GM12864 (cell line): ENCODE results near the gene EPHB4.
"Not testable (repeated sequence)": the region's sequence is repeated elsewhere in the genome, so short reads cannot be mapped to it uniquely, and the experiment has no call there.

Source experiments
- DNase-seq: peaks from one replicate; pipeline ENCODE4 v3.0.0-alpha.2; 2011; ENCODE audit warnings: low read depth
- H3K4me3 ChIP-seq: 2 replicates; pipeline ENCODE4 v1.5.1; 2011; ENCODE audit warnings: mild to moderate bottlenecking, low read depth, low read length, control low read depth
- CTCF ChIP-seq: IDR thresholded peaks from 2 replicates; pipeline ENCODE4 v1.5.1; 2011; ENCODE audit warnings: low read depth, mild to moderate bottlenecking, moderate library complexity, low read length, control low read depth, inconsistent platforms; ENCODE audit errors: missing control alignments

Gene EPHB4

GRCh38 chr7:100818825-100819224, 8.5 kb downstream of the EPHB4 start:
- no peak for TF ChIP-seq CTCF
- no peak for DNase-seq
- no peak overlapping the region for H3K4me3 ChIP-seq

- no peak overlapping the region for H3K4me3 ChIP-seq
- DNase-seq, result no peak
- no peak for TF ChIP-seq CTCF
Observed at GRCh38 chr7:100818366-100818765, 9.0 kb downstream of the EPHB4 start.

- no peak for DNase-seq
- no peak overlapping the region for H3K4me3 ChIP-seq
- TF ChIP-seq CTCF, result no peak
Observed at GRCh38 chr7:100817097-100817496, 10.2 kb downstream of the EPHB4 start.

- H3K4me3 ChIP-seq, DNase-seq: not testable (repeated sequence)
Observed at GRCh38 chr7:100816515-100816914, 10.8 kb downstream of the EPHB4 start.

- TF ChIP-seq CTCF, result no peak
- no peak for DNase-seq
Observed at GRCh38 chr7:100812729-100813128, 14.6 kb downstream of the EPHB4 start.

GRCh38 chr7:100811480-100811879, 15.8 kb downstream of the EPHB4 start:
- no peak for DNase-seq
- no peak overlapping the region for H3K4me3 ChIP-seq
- no peak for TF ChIP-seq CTCF

More at GRCh38 chr7:100812729-100813128, 14.6 kb downstream of the EPHB4 start:
- H3K4me3 ChIP-seq, result no peak overlapping the region

GRCh38 chr7:100808354-100808875, 18.9 kb downstream of the EPHB4 start:
- no peak for DNase-seq
- TF ChIP-seq CTCF, result no peak
- H3K4me3 ChIP-seq, result no peak overlapping the region

- not testable (repeated sequence) for DNase-seq, H3K4me3 ChIP-seq
Observed at GRCh38 chr7:100806883-100807282, 20.4 kb downstream of the EPHB4 start.
